Dendritic cell treated with granulocyte-macrophage colony-stimulating factor and Interleukin-4, amounts not matched to agents 40 ng/mL and 50 ng/mL, for 4 days (primary cell): Measurements from ENCODE around the gene IL15.
"Not testable (repeated sequence)": the region's sequence is repeated elsewhere in the genome, so short reads cannot be mapped to it uniquely, and the experiment has no call there.

Experiments
- H3K27ac Mint-ChIP-seq: one replicate; pipeline ENCODE4 v1.8.0; 2022; ENCODE audit warnings: mild to moderate bottlenecking, mixed read lengths
- H3K27me3 Mint-ChIP-seq: one replicate; pipeline ENCODE4 v1.8.0; 2022; ENCODE audit warnings: mild to moderate bottlenecking, mixed read lengths
- H3K36me3 Mint-ChIP-seq: one replicate; pipeline ENCODE4 v1.8.0; 2022; ENCODE audit warnings: low read depth, mixed read lengths
- H3K4me1 Mint-ChIP-seq: one replicate; pipeline ENCODE4 v1.8.0; 2022; ENCODE audit warnings: low read depth, mixed read lengths
- H3K4me3 Mint-ChIP-seq: one replicate; pipeline ENCODE4 v1.8.0; 2022; ENCODE audit warnings: mild to moderate bottlenecking, moderate library complexity, mixed read lengths
- H3K9me3 Mint-ChIP-seq: one replicate; pipeline ENCODE4 v1.8.0; 2022; ENCODE audit warnings: mixed read lengths
- intact Hi-C: fragments of 100-400 bp; cut with micrococcal nuclease; formaldehyde crosslinking; loops from one replicate; pipeline ENCODE4 v1.15.0; 2022

IL15 gene

DNA sequence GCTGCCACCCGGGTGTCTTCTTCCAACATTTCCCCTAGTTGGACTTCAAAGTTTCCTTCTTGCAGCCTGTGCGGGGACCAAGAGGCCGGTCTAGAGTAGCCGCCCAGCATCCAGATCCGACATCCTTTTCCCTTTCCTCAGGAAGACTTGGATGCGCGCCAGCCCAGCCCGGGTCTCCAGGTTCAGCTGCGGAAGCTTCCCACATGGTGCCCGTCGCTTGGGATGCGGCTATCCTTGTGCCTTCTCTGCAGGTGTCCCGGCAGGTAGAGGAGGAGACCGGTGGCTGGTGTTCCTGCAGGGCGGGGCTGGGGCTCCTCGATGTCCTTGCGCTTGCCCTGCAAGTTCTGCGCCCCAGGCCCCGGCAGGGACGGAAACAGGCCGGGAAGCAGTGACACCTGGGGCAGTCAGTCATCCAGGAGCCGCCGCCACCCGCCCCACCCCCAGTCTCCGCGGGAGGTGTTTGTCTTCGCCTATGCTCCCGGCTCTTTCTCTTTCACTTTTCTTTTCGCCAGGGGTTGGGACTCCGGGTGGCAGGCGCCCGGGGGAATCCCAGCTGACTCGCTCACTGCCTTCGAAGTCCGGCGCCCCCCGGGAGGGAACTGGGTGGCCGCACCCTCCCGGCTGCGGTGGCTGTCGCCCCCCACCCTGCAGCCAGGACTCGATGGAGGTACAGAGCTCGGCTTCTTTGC lies at the start of gene IL15:
Gene IL15 (plus strand): TSS at position 502 of the 689 bp plus-strand sequence. CDS start 82,882 bp downstream, outside the sequence.
- H3K27ac Mint-ChIP-seq: peak within 1 kb of the TSS; percentile 92
- H3K9me3 Mint-ChIP-seq: peaks cover 3% of the 10 kb centered on the region
- H3K36me3 Mint-ChIP-seq: peaks cover 11% of the 10 kb centered on the region
- peak within 1 kb of the TSS; percentile 92 for H3K4me3 Mint-ChIP-seq
- intact Hi-C loops: loop anchor here (5.0 to 10.0 kb wide), 4 partner anchors 71 to 841 kb away; no protein-coding TSS in a partner anchor
- peaks cover 29% of the 10 kb centered on the region for H3K4me1 Mint-ChIP-seq
- H3K27me3 Mint-ChIP-seq: peaks cover 24% of the 10 kb centered on the region

GRCh38 chr4:141587897-141588296 lies 48.5 kb upstream of the IL15 start:
- Mint-ChIP-seq H3K9me3 (peaks cover 57% of the 10 kb centered on the region), H3K4me1 (no peaks in the 10 kb centered on the region), H3K36me3 (no peaks in the 10 kb centered on the region), H3K27me3 (no peaks in the 10 kb centered on the region), H3K4me3 (no peak overlapping the region), H3K27ac (no peak overlapping the region)
- intact Hi-C loops: no loop called here

DNA sequence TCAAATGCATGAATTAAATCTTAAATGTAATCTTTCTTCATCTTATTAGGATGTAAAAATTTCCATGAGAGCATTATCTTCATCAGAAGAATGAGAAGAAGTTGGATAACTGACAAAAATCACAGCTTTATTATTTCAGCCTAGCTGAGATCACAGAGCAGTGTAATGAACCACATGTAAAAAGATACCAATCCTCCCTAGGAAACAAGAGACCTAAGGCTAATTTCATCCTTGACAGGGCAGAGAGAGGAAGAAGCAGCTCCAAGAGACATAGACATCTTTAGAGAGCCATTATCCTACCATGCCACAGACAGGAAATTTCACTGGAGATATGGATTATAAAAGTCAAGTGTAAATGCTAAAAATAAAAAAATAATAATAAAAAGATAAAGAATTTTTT lies 40.9 kb upstream of the IL15 start:
- peaks cover 15% of the 10 kb centered on the region for H3K9me3 Mint-ChIP-seq
- no peaks in the 10 kb centered on the region for H3K4me1 Mint-ChIP-seq
- intact Hi-C loops: no loop called here
- no peaks in the 10 kb centered on the region for H3K27me3 Mint-ChIP-seq
- H3K36me3 Mint-ChIP-seq: no peaks in the 10 kb centered on the region
- no peak overlapping the region for H3K27ac Mint-ChIP-seq
- H3K4me3 Mint-ChIP-seq: no peak overlapping the region

DNA sequence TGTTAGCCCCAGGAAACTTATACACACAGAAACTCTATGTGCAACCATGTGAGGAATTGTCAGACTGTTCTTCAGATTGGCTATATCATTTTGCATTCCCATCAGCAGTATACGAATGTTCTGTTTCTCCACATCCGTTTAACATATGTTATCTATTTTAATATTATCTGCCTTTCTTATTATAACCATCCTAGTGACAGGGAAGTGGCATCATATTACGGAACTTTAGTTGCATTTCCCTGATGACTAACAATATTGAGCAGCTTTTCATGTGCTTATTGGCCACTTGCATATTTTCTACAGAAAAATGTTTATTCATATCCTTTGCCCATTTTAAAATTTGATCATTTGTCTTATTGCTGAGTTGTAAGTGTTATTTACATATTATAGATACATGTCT lies 36.5 kb upstream of the IL15 start:
- Mint-ChIP-seq H3K27me3 (no peaks in the 10 kb centered on the region), H3K9me3 (no peaks in the 10 kb centered on the region), H3K36me3 (no peaks in the 10 kb centered on the region), H3K27ac (no peak overlapping the region), H3K4me1 (peaks cover 5% of the 10 kb centered on the region), H3K4me3 (no peak overlapping the region)
- intact Hi-C loops: no loop called here

DNA sequence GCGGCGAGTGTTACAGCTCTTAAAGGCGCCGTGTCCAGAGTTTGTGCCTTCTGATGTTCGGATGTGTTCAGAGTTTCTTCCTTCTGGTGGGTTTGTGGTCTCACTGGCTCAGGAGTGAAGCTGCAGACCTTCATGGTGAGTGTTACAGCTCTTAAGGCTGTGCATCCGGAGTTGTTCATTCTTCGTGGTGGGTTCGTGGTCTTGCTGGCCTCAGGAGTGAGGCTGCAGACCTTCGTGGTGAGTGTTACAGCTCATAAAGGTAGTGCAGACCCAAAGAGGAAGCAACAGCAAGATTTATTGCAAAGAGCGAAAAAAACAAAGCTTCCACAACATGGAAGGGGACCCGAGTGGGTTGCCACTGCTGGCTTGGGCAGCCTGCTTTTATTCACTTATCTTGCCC lies 31.7 kb upstream of the IL15 start:
- intact Hi-C loops, H3K27me3 Mint-ChIP-seq, H3K36me3 Mint-ChIP-seq, H3K4me1 Mint-ChIP-seq, H3K27ac Mint-ChIP-seq, H3K9me3 Mint-ChIP-seq: not testable (repeated sequence)
- peak overlapping the region; percentile 15 for H3K4me3 Mint-ChIP-seq

GRCh38 chr4:141605425-141605856 lies 30.9 kb upstream of the IL15 start:
- Mint-ChIP-seq H3K36me3 (no peaks in the 10 kb centered on the region), H3K4me1 (peaks cover 5% of the 10 kb centered on the region), H3K27ac (no peak overlapping the region), H3K4me3 (no peak overlapping the region), H3K9me3 (no peaks in the 10 kb centered on the region), H3K27me3 (peaks cover 3% of the 10 kb centered on the region)
- intact Hi-C loops: no loop called here

- peaks cover 5% of the 10 kb centered on the region for H3K4me1 Mint-ChIP-seq
- H3K36me3 Mint-ChIP-seq: no peaks in the 10 kb centered on the region
- intact Hi-C loops: no loop called here
- no peak overlapping the region for H3K4me3 Mint-ChIP-seq
- H3K27me3 Mint-ChIP-seq: peaks cover 3% of the 10 kb centered on the region
- H3K9me3 Mint-ChIP-seq: no peaks in the 10 kb centered on the region
- no peak overlapping the region for H3K27ac Mint-ChIP-seq
Observed at GRCh38 chr4:141609243-141609642, 27.1 kb upstream of the IL15 start.

DNA sequence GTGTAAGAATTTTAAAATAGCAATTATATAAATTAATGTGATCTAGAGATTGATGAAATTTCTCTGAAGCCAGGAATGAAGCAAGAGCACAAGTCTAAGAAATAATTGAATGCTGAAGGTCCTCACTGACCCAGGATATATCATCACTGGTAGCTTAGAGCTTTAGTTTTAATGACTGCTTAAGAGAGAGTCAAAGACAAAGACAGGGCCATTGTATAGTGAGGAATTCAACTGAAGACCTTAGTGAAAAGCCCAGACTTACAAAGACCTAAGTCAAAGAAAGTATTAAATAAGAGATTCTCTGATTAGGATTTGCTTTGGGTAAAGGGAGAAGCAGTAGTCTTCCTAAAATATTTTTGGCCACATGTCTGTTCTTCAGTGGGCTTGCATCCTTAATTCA lies 26.0 kb upstream of the IL15 start:
- Mint-ChIP-seq H3K36me3 (no peaks in the 10 kb centered on the region), H3K4me1 (no peaks in the 10 kb centered on the region), H3K9me3 (peaks cover 2% of the 10 kb centered on the region), H3K27ac (no peak overlapping the region), H3K27me3 (peaks cover 3% of the 10 kb centered on the region), H3K4me3 (no peak overlapping the region)
- intact Hi-C loops: no loop called here

GRCh38 chr4:141614878-141615586 lies 21.4 kb upstream of the IL15 start:
- Mint-ChIP-seq H3K4me1 (no peaks in the 10 kb centered on the region), H3K4me3 (no peak overlapping the region), H3K9me3 (peaks cover 18% of the 10 kb centered on the region), H3K27ac (no peak overlapping the region), H3K36me3 (no peaks in the 10 kb centered on the region), H3K27me3 (no peaks in the 10 kb centered on the region)
- intact Hi-C loops: no loop called here

DNA sequence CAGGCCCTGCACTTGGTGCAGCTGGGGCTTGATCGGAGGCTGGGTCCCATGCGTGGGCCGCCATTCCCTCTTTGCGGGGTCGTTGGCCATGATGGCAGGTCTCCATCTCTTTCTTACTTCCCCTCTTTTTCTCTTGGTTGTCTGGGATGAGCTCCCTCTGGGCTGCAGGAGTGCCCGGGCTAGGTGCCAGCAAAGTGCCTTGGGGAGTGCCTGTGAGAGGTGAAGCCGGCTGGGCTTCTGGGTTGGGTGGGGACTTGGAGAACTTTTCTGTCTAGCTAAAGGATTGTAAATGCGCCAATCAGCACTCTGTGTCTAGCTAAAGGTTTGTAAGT lies 20.8 kb upstream of the IL15 start:
- H3K36me3 Mint-ChIP-seq, intact Hi-C loops, H3K4me3 Mint-ChIP-seq, H3K4me1 Mint-ChIP-seq, H3K27me3 Mint-ChIP-seq, H3K27ac Mint-ChIP-seq: not testable (repeated sequence)
- H3K9me3 Mint-ChIP-seq: peaks cover 18% of the 10 kb centered on the region

DNA sequence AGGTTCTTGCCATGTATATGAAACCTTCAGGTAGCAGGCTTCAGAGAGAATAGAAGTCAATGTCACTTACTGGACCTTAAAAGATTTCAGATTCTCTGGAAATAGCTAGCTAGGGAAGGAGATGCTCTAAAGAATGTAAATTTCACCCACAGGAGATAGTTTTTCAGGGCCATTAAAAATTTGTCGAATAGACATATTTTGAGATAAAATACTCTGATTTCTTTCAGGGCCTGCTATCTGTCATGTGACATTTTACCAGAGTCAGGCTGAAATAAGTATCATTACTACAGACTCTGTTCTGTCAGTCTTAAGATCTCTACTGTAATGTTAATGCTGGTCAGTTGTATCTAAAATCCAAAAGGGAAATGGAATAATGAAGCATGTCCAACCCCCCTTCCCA lies 15.7 kb upstream of the IL15 start:
- H3K27ac Mint-ChIP-seq: no peak overlapping the region
- intact Hi-C loops: no loop called here
- peaks cover 13% of the 10 kb centered on the region for H3K9me3 Mint-ChIP-seq
- no peaks in the 10 kb centered on the region for H3K36me3 Mint-ChIP-seq
- H3K4me3 Mint-ChIP-seq: no peak overlapping the region
- H3K27me3 Mint-ChIP-seq: no peaks in the 10 kb centered on the region
- no peaks in the 10 kb centered on the region for H3K4me1 Mint-ChIP-seq

GRCh38 chr4:141625023-141625422 lies 11.4 kb upstream of the IL15 start:
- Mint-ChIP-seq H3K9me3 (no peaks in the 10 kb centered on the region), H3K27ac (no peak overlapping the region), H3K27me3 (no peaks in the 10 kb centered on the region), H3K36me3 (no peaks in the 10 kb centered on the region), H3K4me3 (no peak overlapping the region), H3K4me1 (no peaks in the 10 kb centered on the region)
- intact Hi-C loops: no loop called here

DNA sequence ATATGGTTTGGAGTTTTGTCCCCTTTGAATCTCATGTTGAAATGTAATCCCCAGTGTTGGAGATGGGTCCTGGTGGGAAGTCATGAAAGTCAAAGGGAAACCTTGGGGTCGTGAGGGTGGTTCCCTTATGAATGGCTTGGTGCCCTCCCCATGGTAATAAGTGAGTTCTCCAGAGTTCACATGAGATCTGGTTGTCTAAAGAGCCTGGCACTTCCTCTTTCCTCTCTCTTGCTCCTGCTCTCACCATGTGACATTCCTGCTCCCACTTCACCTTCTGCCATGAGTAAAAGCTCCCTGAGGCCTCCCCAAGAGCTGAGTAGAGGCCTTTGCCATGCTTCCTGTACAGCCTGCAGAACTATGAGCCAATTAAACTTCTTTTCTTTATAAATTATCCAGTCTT lies 5.5 kb upstream of the IL15 start:
- Mint-ChIP-seq H3K36me3 (no peaks in the 10 kb centered on the region), H3K9me3 (peaks cover 10% of the 10 kb centered on the region), H3K4me1 (peaks cover 6% of the 10 kb centered on the region), H3K27me3 (peaks cover 7% of the 10 kb centered on the region), H3K4me3 (no peak overlapping the region), H3K27ac (no peak overlapping the region)
- intact Hi-C loops: loop anchor here (10.0 kb wide), 2 partner anchors 316 to 836 kb away; no protein-coding TSS in a partner anchor

DNA sequence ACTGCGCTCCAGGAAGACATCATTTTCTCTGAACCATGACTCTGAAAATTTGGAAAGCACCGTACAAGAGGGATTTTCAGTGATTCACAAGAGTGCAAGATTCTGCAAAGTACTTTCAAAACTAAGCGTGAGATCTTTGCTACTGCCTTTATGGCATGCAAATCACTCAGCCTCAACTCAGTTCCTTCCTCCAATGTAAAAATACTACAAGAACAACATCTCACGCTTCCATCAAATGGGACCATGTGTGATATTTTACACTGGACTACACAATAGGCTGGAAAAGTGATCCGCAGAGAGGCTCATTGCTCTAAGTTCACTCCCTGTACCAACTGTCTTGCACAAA lies 674 bp upstream of the IL15 start:
- H3K27me3 Mint-ChIP-seq: peaks cover 24% of the 10 kb centered on the region
- H3K4me3 Mint-ChIP-seq: peak overlapping the region; percentile 92
- H3K27ac Mint-ChIP-seq: peak overlapping the region; percentile 92
- peaks cover 30% of the 10 kb centered on the region for H3K4me1 Mint-ChIP-seq
- peaks cover 11% of the 10 kb centered on the region for H3K36me3 Mint-ChIP-seq
- peaks cover 8% of the 10 kb centered on the region for H3K9me3 Mint-ChIP-seq
- intact Hi-C loops: loop anchor here (5.0 to 10.0 kb wide), 4 partner anchors 72 to 841 kb away; no protein-coding TSS in a partner anchor
